Endodermal cell (in vitro differentiated cells): ENCODE data around the gene GOLGA2. TPM values are rescaled to one million over a fixed set of nuclear protein-coding genes. Genes with fewer than 3 reads are reported as not detected.

ENCODE experiments used
- DNase-seq: peaks from one replicate; pipeline ENCODE4 v3.0.0-alpha.2; 2017
- H3K27ac ChIP-seq: 2 replicates; pipeline ENCODE4 v1.5.1; 2013; ENCODE audit warnings: mild to moderate bottlenecking, low read depth, low read length, moderate library complexity
- H3K27me3 ChIP-seq: 2 replicates; pipeline ENCODE4 v1.6.1; 2013; ENCODE audit warnings: mild to moderate bottlenecking, low read length, moderate library complexity; ENCODE audit not compliant: insufficient read depth, control insufficient read depth, poor library complexity, severe bottlenecking
- H3K36me3 ChIP-seq: 2 replicates; pipeline ENCODE4 v1.7.0; 2013; ENCODE audit warnings: mild to moderate bottlenecking, low read length, moderate library complexity; ENCODE audit not compliant: control insufficient read depth, insufficient read depth
- H3K4me1 ChIP-seq: one replicate; pipeline ENCODE4 v1.7.0; 2013; ENCODE audit warnings: low read length; ENCODE audit not compliant: control insufficient read depth, insufficient read depth
- H3K4me3 ChIP-seq: 2 replicates; pipeline ENCODE4 v1.5.1; 2013; ENCODE audit warnings: mild to moderate bottlenecking, low read length, moderate library complexity
- H3K9ac ChIP-seq: 2 replicates; pipeline ENCODE4 v1.6.1; 2013; ENCODE audit warnings: mild to moderate bottlenecking, low read length, moderate library complexity; ENCODE audit not compliant: poor library complexity, severe bottlenecking; ENCODE audit errors: extremely low read depth
- H3K9me3 ChIP-seq: 2 replicates; pipeline ENCODE4 v1.6.1; 2013; ENCODE audit warnings: mild to moderate bottlenecking, low read length, moderate library complexity; ENCODE audit not compliant: control insufficient read depth
- H3K27ac Mint-ChIP-seq: 2 replicates; pipeline ENCODE4 v1.8.0; 2020; ENCODE audit warnings: mixed read lengths
- H3K27me3 Mint-ChIP-seq: 2 replicates; pipeline ENCODE4 v1.8.0; 2021; ENCODE audit warnings: mild to moderate bottlenecking, mixed read lengths; ENCODE audit not compliant: insufficient read depth
- H3K36me3 Mint-ChIP-seq: 2 replicates; pipeline ENCODE4 v1.8.0; 2020; ENCODE audit warnings: low read depth, mixed read lengths
- H3K4me1 Mint-ChIP-seq: 2 replicates; pipeline ENCODE4 v1.8.0; 2020; ENCODE audit warnings: mixed read lengths
- H3K4me3 Mint-ChIP-seq: 2 replicates; pipeline ENCODE4 v1.8.0; 2020; ENCODE audit warnings: mild to moderate bottlenecking, moderate library complexity, mixed read lengths
- H3K9me3 Mint-ChIP-seq: 2 replicates; pipeline ENCODE4 v1.8.0; 2020; ENCODE audit warnings: mild to moderate bottlenecking, mixed read lengths
- CTCF ChIP-seq: fragments of 200-600 bp; sonication (generic); conservative IDR thresholded peaks from 2 replicates; pipeline ENCODE4 v1.5.0; 2021; ENCODE audit warnings: antibody characterized with exemption, mild to moderate bottlenecking
- WGBS, 2 experiments: methylation state at CpG; one replicate each; pipeline versions ENCODE4 v1.1.5 to v1.1.7; 2013; ENCODE audit warnings: missing lambda C conversion rate in 2 of 2, mixed read lengths in 1 of 2; ENCODE audit not compliant: insufficient coverage in 1 of 2, insufficient read length in 1 of 2; 5-methylcytosine and 5-hydroxymethylcytosine counted together
- total RNA-seq, 2 donors: library from RNA; stranded (reverse); fragmentation: NEBNext Ultra II Directional in 1 of 2; extraction: Animal tissue kit (Norgen Biotek cat#: 25700) in 1 of 2; gene quantifications; 2 replicates in 1 of 2; 3 replicates in 1 of 2; pipeline ENCODE4 v1.2.1, GENCODE V29; 2021

The GOLGA2 gene
- total RNA-seq, 2 donors from 2014 or later, result 91.9 to 101 TPM

- H3K27ac Mint-ChIP-seq, result no peak overlapping the region
- Histone ChIP-seq H3K27ac (peak overlapping the region; percentile 34), H3K9ac (no peak overlapping the region), H3K27me3 (no peaks in the 10 kb centered on the region), H3K4me1 (peaks cover 4% of the 10 kb centered on the region), H3K9me3 (no peaks in the 10 kb centered on the region), H3K4me3 (no peak overlapping the region), H3K36me3 (peaks cover 13% of the 10 kb centered on the region)
- TF ChIP-seq CTCF, result no peak
- H3K9me3 Mint-ChIP-seq, result no peaks in the 10 kb centered on the region
- H3K36me3 Mint-ChIP-seq, result peaks cover 9% of the 10 kb centered on the region
- WGBS, 2 experiments, result 85 to 90% methylated on average over 3 to 10 of the region's 10 CpGs
- no peak for DNase-seq
- peaks cover 2% of the 10 kb centered on the region for H3K27me3 Mint-ChIP-seq
- H3K4me1 Mint-ChIP-seq, result peaks cover 6% of the 10 kb centered on the region
- H3K4me3 Mint-ChIP-seq, result no peak overlapping the region
Measured at GRCh38 chr9:128215491-128216409, 60.1 kb downstream of the GOLGA2 start.

GRCh38 chr9:128214571-128215490, 61.0 kb downstream of the GOLGA2 start:
- peaks cover 8% of the 10 kb centered on the region for H3K36me3 ChIP-seq
- H3K27me3 ChIP-seq, result no peaks in the 10 kb centered on the region
- no peaks in the 10 kb centered on the region for H3K9me3 ChIP-seq
- peaks cover 4% of the 10 kb centered on the region for H3K4me1 ChIP-seq
- TF ChIP-seq CTCF, result no peak
- DNase-seq, result no peak
- H3K4me1 Mint-ChIP-seq, result peaks cover 6% of the 10 kb centered on the region
- WGBS, 2 experiments, result 90 to 93% methylated on average over 17 to 21 of the region's 21 CpGs
- H3K9me3 Mint-ChIP-seq, result no peaks in the 10 kb centered on the region
- peak overlapping the region; percentile 34 for H3K27ac ChIP-seq
- peaks cover 5% of the 10 kb centered on the region for H3K36me3 Mint-ChIP-seq
- peak overlapping the region; percentile 52 for H3K27ac Mint-ChIP-seq
- H3K27me3 Mint-ChIP-seq, result peaks cover 2% of the 10 kb centered on the region
- H3K4me3 Mint-ChIP-seq, result no peak overlapping the region
- H3K4me3 ChIP-seq, result no peak overlapping the region
- no peak overlapping the region for H3K9ac ChIP-seq

GRCh38 chr9:128213746-128214497, 61.9 kb downstream of the GOLGA2 start:
- no peak for TF ChIP-seq CTCF
- Mint-ChIP-seq H3K27me3 (peaks cover 2% of the 10 kb centered on the region), H3K27ac (peak overlapping the region; percentile 52), H3K4me1 (peaks cover 6% of the 10 kb centered on the region), H3K36me3 (peaks cover 3% of the 10 kb centered on the region), H3K4me3 (no peak overlapping the region), H3K9me3 (no peaks in the 10 kb centered on the region)
- no peak for DNase-seq
- no peaks in the 10 kb centered on the region for H3K27me3 ChIP-seq
- H3K4me3 ChIP-seq, result no peak overlapping the region
- WGBS, 2 experiments, result 92 to 97% methylated on average over 10 to 12 of the region's 12 CpGs
- H3K36me3 ChIP-seq, result peaks cover under 1% of the 10 kb centered on the region
- H3K9ac ChIP-seq, result no peak overlapping the region
- H3K4me1 ChIP-seq, result peaks cover 4% of the 10 kb centered on the region
- no peaks in the 10 kb centered on the region for H3K9me3 ChIP-seq
- no peak overlapping the region for H3K27ac ChIP-seq
